ENCODE measurements around the gene CSNK1G1. TPM values are rescaled to one million over a fixed set of nuclear protein-coding genes. Genes with fewer than 3 reads are reported as not detected.
"Not testable (repeated sequence)": the region's sequence is repeated elsewhere in the genome, so short reads cannot be mapped to it uniquely, and the experiment has no call there.

Gene CSNK1G1
- total RNA-seq, 1 experiment from 2014 or later = 27.4 TPM

GRCh38 chr15:64275934-64276333 lies 80.0 kb downstream of the CSNK1G1 start:
- no TSS peak for BruUV-seq (replicated peaks)
- no peak overlapping the region for H3K4me3 ChIP-seq (ENCODE audit: low read depth, low read length, poor library complexity, severe bottlenecking)
- no peaks in the 10 kb centered on the region for H3K27me3 ChIP-seq (replicated peaks; ENCODE audit: insufficient read depth, low read depth, low read length, poor library complexity)
- ChIA-PET POLR2A (ENCODE audit: low non-redundant PET) (no interaction called here), CTCF (no interaction called here)
- no peaks in the 10 kb centered on the region for H3K36me3 ChIP-seq (ENCODE audit: insufficient read depth, low read length, poor library complexity, severe bottlenecking)
- H3K4me1 ChIP-seq (ENCODE audit: insufficient read depth, low read length, poor library complexity, severe bottlenecking) = no peaks in the 10 kb centered on the region
- H3K27ac ChIP-seq (ENCODE audit: low read depth, low read length, poor library complexity, severe bottlenecking) = peak overlapping the region; percentile 51
- no peak for DNase-seq (ENCODE audit: low spot score)
- no peaks in the 10 kb centered on the region for H3K9me3 ChIP-seq (ENCODE audit: low read depth, low read length, poor library complexity, severe bottlenecking)
- intact Hi-C loops (cut with micrococcal nuclease; ENCODE audit: unreplicated experiment) = no loop called here
- no peak for TF ChIP-seq EZH2 (IDR thresholded peaks at IDR 0.05; ENCODE audit: borderline replicate concordance, low read depth, low read length, poor library complexity, severe bottlenecking)
- TF ChIP-seq, protein P1, sequence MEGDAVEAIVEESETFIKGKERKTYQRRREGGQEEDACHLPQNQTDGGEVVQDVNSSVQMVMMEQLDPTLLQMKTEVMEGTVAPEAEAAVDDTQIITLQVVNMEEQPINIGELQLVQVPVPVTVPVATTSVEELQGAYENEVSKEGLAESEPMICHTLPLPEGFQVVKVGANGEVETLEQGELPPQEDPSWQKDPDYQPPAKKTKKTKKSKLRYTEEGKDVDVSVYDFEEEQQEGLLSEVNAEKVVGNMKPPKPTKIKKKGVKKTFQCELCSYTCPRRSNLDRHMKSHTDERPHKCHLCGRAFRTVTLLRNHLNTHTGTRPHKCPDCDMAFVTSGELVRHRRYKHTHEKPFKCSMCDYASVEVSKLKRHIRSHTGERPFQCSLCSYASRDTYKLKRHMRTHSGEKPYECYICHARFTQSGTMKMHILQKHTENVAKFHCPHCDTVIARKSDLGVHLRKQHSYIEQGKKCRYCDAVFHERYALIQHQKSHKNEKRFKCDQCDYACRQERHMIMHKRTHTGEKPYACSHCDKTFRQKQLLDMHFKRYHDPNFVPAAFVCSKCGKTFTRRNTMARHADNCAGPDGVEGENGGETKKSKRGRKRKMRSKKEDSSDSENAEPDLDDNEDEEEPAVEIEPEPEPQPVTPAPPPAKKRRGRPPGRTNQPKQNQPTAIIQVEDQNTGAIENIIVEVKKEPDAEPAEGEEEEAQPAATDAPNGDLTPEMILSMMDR (conservative IDR thresholded peaks at IDR 0.05; ENCODE audit: low read depth, low read length) = no peak

- Histone ChIP-seq H3K4me1 (ENCODE audit: insufficient read depth, low read length, poor library complexity, severe bottlenecking) (no peaks in the 10 kb centered on the region), H3K27me3 (replicated peaks; ENCODE audit: insufficient read depth, low read depth, low read length, poor library complexity) (no peaks in the 10 kb centered on the region), H3K9me3 (ENCODE audit: low read depth, low read length, poor library complexity, severe bottlenecking) (no peaks in the 10 kb centered on the region), H3K4me3 (ENCODE audit: low read depth, low read length, poor library complexity, severe bottlenecking) (no peak overlapping the region), H3K27ac (ENCODE audit: low read depth, low read length, poor library complexity, severe bottlenecking) (peak overlapping the region; percentile 34), H3K36me3 (ENCODE audit: insufficient read depth, low read length, poor library complexity, severe bottlenecking) (no peaks in the 10 kb centered on the region)
- intact Hi-C loops (cut with micrococcal nuclease; ENCODE audit: unreplicated experiment) = no loop called here
- ChIA-PET POLR2A (ENCODE audit: low non-redundant PET) (interaction anchor here (0.9 kb wide), 1 partner anchor 12 kb away, joined by 4 read pairs; no protein-coding TSS in a partner anchor), CTCF (interaction anchor here (0.6 to 0.7 kb wide), 2 partner anchors 73 to 112 kb away, joined by 4 read pairs; partner anchors contain the start of gene PPIB)
- no peak for TF ChIP-seq EZH2 (IDR thresholded peaks at IDR 0.05; ENCODE audit: borderline replicate concordance, low read depth, low read length, poor library complexity, severe bottlenecking)
- TF ChIP-seq, protein P1 (conservative IDR thresholded peaks at IDR 0.05; ENCODE audit: low read depth, low read length) = no peak
- DNase-seq (ENCODE audit: low spot score) = peak; percentile 62
- BruUV-seq (replicated peaks) = no TSS peak
Observed at GRCh38 chr15:64274341-64274950, 81.5 kb downstream of the CSNK1G1 start.

DNA sequence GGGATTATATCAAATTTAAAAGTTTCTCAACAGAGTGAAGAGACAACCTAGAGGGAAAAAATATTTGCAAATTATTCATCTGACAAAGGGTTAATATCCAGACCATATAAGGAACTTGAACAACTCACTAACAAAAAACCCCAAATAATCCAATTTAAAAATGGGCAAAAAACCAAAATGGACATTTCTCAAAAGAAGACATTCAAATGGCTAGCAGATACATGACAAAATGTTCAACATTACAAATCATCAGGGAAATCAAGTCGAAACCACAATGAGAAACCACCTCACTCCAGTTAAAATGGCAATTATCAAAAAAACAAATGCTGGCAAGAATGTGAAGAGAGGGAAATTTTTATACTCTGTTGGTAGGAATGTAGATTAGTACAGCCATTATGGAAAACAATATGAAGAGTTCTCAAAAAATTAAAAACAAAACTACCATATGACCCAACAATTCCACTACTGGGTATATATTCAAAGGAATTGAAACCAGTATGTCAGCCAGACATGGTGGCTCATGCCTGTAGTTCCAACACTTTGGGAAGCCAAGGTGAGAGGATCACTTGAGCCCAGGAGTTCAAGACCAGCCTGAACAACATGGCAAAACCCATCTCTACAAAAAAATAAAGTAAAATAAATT lies 88.5 kb downstream of the CSNK1G1 start:
- no peaks in the 10 kb centered on the region for H3K36me3 ChIP-seq (ENCODE audit: insufficient read depth, low read length, poor library complexity, severe bottlenecking)
- peak; percentile 73 for DNase-seq (ENCODE audit: low spot score)
- intact Hi-C loops (cut with micrococcal nuclease; ENCODE audit: unreplicated experiment) = no loop called here
- no peaks in the 10 kb centered on the region for H3K4me1 ChIP-seq (ENCODE audit: insufficient read depth, low read length, poor library complexity, severe bottlenecking)
- H3K4me3 ChIP-seq (ENCODE audit: low read depth, low read length, poor library complexity, severe bottlenecking) = no peak overlapping the region
- no peak for TF ChIP-seq EZH2 (IDR thresholded peaks at IDR 0.05; ENCODE audit: borderline replicate concordance, low read depth, low read length, poor library complexity, severe bottlenecking)
- TF ChIP-seq, protein P1 (conservative IDR thresholded peaks at IDR 0.05; ENCODE audit: low read depth, low read length) = no peak
- CTCF ChIA-PET = no interaction called here
- no TSS peak for BruUV-seq (replicated peaks)
- peaks cover 5% of the 10 kb centered on the region for H3K9me3 ChIP-seq (ENCODE audit: low read depth, low read length, poor library complexity, severe bottlenecking)
- POLR2A ChIA-PET (ENCODE audit: low non-redundant PET) = no interaction called here
- no peak overlapping the region for H3K27ac ChIP-seq (ENCODE audit: low read depth, low read length, poor library complexity, severe bottlenecking)
- no peaks in the 10 kb centered on the region for H3K27me3 ChIP-seq (replicated peaks; ENCODE audit: insufficient read depth, low read depth, low read length, poor library complexity)

GRCh38 chr15:64265188-64265587 lies 90.8 kb downstream of the CSNK1G1 start:
- CTCF ChIA-PET = interaction anchor here (0.7 kb wide), 1 partner anchor 71 kb away, joined by 3 read pairs; no protein-coding TSS in a partner anchor
- H3K9me3 ChIP-seq (ENCODE audit: low read depth, low read length, poor library complexity, severe bottlenecking); POLR2A ChIA-PET (ENCODE audit: low non-redundant PET); intact Hi-C loops (cut with micrococcal nuclease; ENCODE audit: unreplicated experiment); H3K36me3 ChIP-seq (ENCODE audit: insufficient read depth, low read length, poor library complexity, severe bottlenecking); H3K27me3 ChIP-seq (replicated peaks; ENCODE audit: insufficient read depth, low read depth, low read length, poor library complexity); BruUV-seq (replicated peaks); H3K4me3 ChIP-seq (ENCODE audit: low read depth, low read length, poor library complexity, severe bottlenecking); H3K27ac ChIP-seq (ENCODE audit: low read depth, low read length, poor library complexity, severe bottlenecking); H3K4me1 ChIP-seq (ENCODE audit: insufficient read depth, low read length, poor library complexity, severe bottlenecking); DNase-seq (ENCODE audit: low spot score): not testable (repeated sequence)
